ENCODE results near the gene SPAG16. TPM values are rescaled to one million over a fixed set of nuclear protein-coding genes. Genes with fewer than 3 reads are reported as not detected.

SPAG16 gene
- polyA plus RNA-seq, 1 of the 3 experiments (the other 2 are of a cell fraction): 29.5 TPM

GRCh38 chr2:213752575-213752974 is 468.3 kb downstream of the SPAG16 start:
- Histone ChIP-seq H3K27me3 (ENCODE audit: insufficient read depth) (no peaks in the 10 kb centered on the region), H3K4me2 (no peak overlapping the region), H3F3A (replicated peaks; ENCODE audit: insufficient read depth) (no peaks in the 10 kb centered on the region), H3K79me2 (ENCODE audit: insufficient read depth) (no peaks in the 10 kb centered on the region), H3K4me1 (ENCODE audit: control insufficient read depth in 1 of 2, insufficient read depth in 2 of 2, low read depth in 1 of 2, low read length in 1 of 2) (no peaks in the 10 kb centered on the region; a peak in 1 of 4 replicates), H4K20me1 (ENCODE audit: insufficient read depth) (no peaks in the 10 kb centered on the region), H2AFZ (ENCODE audit: low read depth) (no peak overlapping the region), H3K9me3 (no peaks in the 10 kb centered on the region), H3K27ac (ENCODE audit: low read depth in 2 of 2, low read length in 1 of 2) (no peak overlapping the region), H3K4me3 (ENCODE audit: low read depth in 2 of 2, low read length in 1 of 2) (no peak overlapping the region), H3K9ac (no peak overlapping the region), H3K36me3 (replicated peaks in 1 of 2; ENCODE audit: control insufficient read depth in 1 of 2, insufficient read depth in 2 of 2, low read length in 1 of 2) (no peaks in the 10 kb centered on the region), H3K9me2 (no peaks in the 10 kb centered on the region)
- 66% methylated on average over 2 of the region's 2 CpGs for WGBS (ENCODE audit: low lambda C conversion rate)
- ChIA-PET CTCF (no interaction called here), POLR2A (no interaction called here)
- no peak for TF ChIP-seq EP300 (IDR thresholded peaks at IDR 0.05; ENCODE audit: borderline replicate concordance in 1 of 2, low read depth in 1 of 2, low read length in 1 of 2)
- TF ChIP-seq USF2 (IDR thresholded peaks at IDR 0.05; ENCODE audit: borderline replicate concordance, low read depth, low read length): no peak
- TF ChIP-seq MEF2A (IDR thresholded peaks at IDR 0.05; ENCODE audit: borderline replicate concordance, low read depth): no peak
- no peak for TF ChIP-seq TEAD4 (IDR thresholded peaks at IDR 0.05; ENCODE audit: borderline replicate concordance, insufficient read depth)
- TF ChIP-seq POLR2AphosphoS5 (IDR thresholded peaks at IDR 0.05; ENCODE audit: low read depth, low read length): no peak
- TF ChIP-seq RFX5 (IDR thresholded peaks at IDR 0.05; ENCODE audit: low read length): no peak
- no peak for TF ChIP-seq FOSL2 (IDR thresholded peaks at IDR 0.05; ENCODE audit: borderline replicate concordance, low read depth)
- no peak for TF ChIP-seq GABPA (IDR thresholded peaks at IDR 0.05; ENCODE audit: low read depth)
- no peak for TF ChIP-seq YY1 (IDR thresholded peaks at IDR 0.05; ENCODE audit: low read depth)
- TF ChIP-seq MAX (IDR thresholded peaks at IDR 0.05; ENCODE audit: low read depth): no peak
- TF ChIP-seq MXI1 (IDR thresholded peaks at IDR 0.05; ENCODE audit: low read depth, low read length): no peak
- no peak for TF ChIP-seq CHD2 (IDR thresholded peaks at IDR 0.05; ENCODE audit: low read length, partially characterized antibody)
- no peak for TF ChIP-seq SIN3A (IDR thresholded peaks at IDR 0.05; ENCODE audit: borderline replicate concordance, low read depth, low read length)
- TF ChIP-seq CTCF (IDR thresholded peaks at IDR 0.05): no peak
- no peak for TF ChIP-seq RXRA (IDR thresholded peaks at IDR 0.05; ENCODE audit: borderline replicate concordance, low read depth)
- TF ChIP-seq TAF1 (IDR thresholded peaks at IDR 0.05; ENCODE audit: borderline replicate concordance, low read depth, low read length): no peak
- no peak for TF ChIP-seq REST (IDR thresholded peaks at IDR 0.05; ENCODE audit: low read depth, low read length)
- TF ChIP-seq SMC3 (IDR thresholded peaks at IDR 0.05; ENCODE audit: low read depth, low read length): no peak
- TF ChIP-seq FOXM1 (IDR thresholded peaks at IDR 0.05; ENCODE audit: low read depth): no peak
- TF ChIP-seq ELF1 (IDR thresholded peaks at IDR 0.05): no peak
- DNase-seq: no peak
